T-helper 1 cell treated with Interleukin-12 subunit alpha and Interleukin-12 subunit beta and Interleukin-4 antibody, amounts not matched to agents 30 μg/mL and 1 μg/mL, for 36 hours (primary cell): Measurements from ENCODE around the gene COL9A3.
A peak's percentile ranks its signal among the peaks of the same experiment; 100 is the strongest.

ENCODE experiments used
- H3K27ac Mint-ChIP-seq: one replicate; pipeline ENCODE4 v1.8.0; 2021; ENCODE audit warnings: mild to moderate bottlenecking, mixed read lengths
- H3K27me3 Mint-ChIP-seq: one replicate; pipeline ENCODE4 v1.8.0; 2021; ENCODE audit warnings: low read depth, mixed read lengths
- H3K36me3 Mint-ChIP-seq: one replicate; pipeline ENCODE4 v1.8.0; 2021; ENCODE audit warnings: low read depth, mixed read lengths
- H3K4me1 Mint-ChIP-seq: one replicate; pipeline ENCODE4 v1.8.0; 2021; ENCODE audit warnings: low read depth, mixed read lengths
- H3K4me3 Mint-ChIP-seq: one replicate; pipeline ENCODE4 v1.8.0; 2021; ENCODE audit warnings: mild to moderate bottlenecking, moderate library complexity, mixed read lengths
- H3K9me3 Mint-ChIP-seq: one replicate; pipeline ENCODE4 v1.8.0; 2021; ENCODE audit warnings: mixed read lengths

Gene COL9A3

DNA sequence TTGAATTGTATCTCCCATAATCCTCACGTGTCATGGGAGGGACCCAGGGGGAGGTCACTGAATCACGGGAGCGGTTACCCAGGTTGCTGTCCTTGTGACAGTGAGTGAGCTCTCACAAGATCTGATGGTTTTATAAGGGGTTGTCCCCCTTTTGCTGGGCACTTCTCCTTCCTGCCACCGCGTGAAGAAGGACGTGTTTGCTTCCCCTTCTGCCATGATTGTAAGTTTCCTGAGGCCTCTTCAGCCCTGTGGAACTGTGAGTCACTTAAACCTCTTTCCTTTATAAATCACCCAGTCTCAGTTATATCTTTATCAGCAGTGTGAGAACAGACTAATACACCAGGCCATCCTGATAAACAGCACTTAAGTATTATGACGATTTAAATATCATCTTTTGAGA lies 29.5 kb upstream of the COL9A3 start:
- Mint-ChIP-seq H3K9me3 (no peaks in the 10 kb centered on the region), H3K27ac (no peak overlapping the region), H3K4me1 (peaks cover 12% of the 10 kb centered on the region), H3K4me3 (no peak overlapping the region), H3K27me3 (peaks cover 5% of the 10 kb centered on the region), H3K36me3 (no peaks in the 10 kb centered on the region)

DNA sequence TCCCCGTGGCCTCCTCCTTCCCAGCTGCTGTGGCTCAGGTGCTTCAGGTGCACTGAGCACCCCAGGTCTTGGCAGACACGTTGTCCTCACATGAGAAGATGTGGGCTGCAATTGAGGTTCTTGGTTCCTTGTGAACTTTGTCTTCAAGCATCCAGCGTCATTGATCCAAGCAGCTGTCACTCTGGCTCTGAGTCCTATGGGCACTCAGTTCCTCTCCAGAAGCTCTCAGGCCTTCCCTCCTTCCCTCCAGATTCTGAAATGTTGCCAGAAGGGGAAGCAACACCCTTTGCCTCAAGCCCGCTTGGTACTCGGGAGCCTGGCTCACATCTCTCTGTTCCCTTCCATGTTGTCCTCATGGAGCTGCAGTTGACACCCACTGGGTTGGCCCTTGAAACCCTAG lies 29.0 kb upstream of the COL9A3 start:
- Mint-ChIP-seq H3K27ac (no peak overlapping the region), H3K4me1 (peaks cover 11% of the 10 kb centered on the region), H3K9me3 (no peaks in the 10 kb centered on the region), H3K36me3 (no peaks in the 10 kb centered on the region), H3K27me3 (peaks cover 5% of the 10 kb centered on the region), H3K4me3 (no peak overlapping the region)

DNA sequence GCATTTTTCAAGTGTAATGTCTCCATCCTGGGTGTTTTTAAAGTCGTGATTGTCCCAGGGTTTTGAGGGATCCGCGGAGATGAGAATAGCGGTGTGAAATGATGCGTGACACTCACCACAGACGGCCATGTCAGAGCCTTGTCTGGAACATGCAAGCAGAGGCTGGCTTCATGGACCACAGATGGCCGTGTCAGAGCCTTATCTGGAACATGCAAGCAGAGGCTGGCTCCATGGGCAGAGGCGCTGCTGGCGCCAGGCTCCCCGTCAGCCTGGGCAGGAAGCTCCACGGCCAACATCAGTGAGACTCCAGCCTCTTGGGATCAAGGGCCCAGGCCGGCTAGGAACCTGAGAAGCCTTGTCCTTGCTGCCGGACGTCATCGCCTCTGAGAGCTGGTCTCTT lies 28.2 kb upstream of the COL9A3 start:
- Mint-ChIP-seq H3K4me1 (peaks cover 13% of the 10 kb centered on the region), H3K27ac (no peak overlapping the region), H3K27me3 (peaks cover 5% of the 10 kb centered on the region), H3K4me3 (no peak overlapping the region), H3K36me3 (no peaks in the 10 kb centered on the region), H3K9me3 (no peaks in the 10 kb centered on the region)

DNA sequence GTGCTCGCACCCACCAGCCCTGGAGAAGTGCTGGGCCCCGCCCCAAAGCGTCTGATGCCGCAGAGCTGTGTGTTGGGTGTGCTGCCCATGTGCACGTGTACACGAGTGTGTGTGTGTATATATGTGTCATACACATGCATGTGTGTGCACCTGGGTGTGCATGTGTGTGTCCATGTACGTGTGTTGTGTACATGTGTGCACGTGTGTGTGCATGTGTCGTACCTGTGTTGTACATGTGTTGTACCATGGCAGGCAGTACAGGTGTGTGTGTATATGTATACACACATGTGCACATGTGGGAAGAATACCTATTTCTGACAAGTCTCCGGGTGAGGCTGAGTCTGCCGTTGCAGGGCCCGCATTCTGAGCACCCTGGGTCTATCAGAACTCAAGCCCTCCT lies 26.8 kb upstream of the COL9A3 start:
- Mint-ChIP-seq H3K36me3 (no peaks in the 10 kb centered on the region), H3K9me3 (no peaks in the 10 kb centered on the region), H3K27ac (no peak overlapping the region), H3K4me1 (peaks cover 17% of the 10 kb centered on the region), H3K27me3 (peaks cover 5% of the 10 kb centered on the region), H3K4me3 (no peak overlapping the region)

DNA sequence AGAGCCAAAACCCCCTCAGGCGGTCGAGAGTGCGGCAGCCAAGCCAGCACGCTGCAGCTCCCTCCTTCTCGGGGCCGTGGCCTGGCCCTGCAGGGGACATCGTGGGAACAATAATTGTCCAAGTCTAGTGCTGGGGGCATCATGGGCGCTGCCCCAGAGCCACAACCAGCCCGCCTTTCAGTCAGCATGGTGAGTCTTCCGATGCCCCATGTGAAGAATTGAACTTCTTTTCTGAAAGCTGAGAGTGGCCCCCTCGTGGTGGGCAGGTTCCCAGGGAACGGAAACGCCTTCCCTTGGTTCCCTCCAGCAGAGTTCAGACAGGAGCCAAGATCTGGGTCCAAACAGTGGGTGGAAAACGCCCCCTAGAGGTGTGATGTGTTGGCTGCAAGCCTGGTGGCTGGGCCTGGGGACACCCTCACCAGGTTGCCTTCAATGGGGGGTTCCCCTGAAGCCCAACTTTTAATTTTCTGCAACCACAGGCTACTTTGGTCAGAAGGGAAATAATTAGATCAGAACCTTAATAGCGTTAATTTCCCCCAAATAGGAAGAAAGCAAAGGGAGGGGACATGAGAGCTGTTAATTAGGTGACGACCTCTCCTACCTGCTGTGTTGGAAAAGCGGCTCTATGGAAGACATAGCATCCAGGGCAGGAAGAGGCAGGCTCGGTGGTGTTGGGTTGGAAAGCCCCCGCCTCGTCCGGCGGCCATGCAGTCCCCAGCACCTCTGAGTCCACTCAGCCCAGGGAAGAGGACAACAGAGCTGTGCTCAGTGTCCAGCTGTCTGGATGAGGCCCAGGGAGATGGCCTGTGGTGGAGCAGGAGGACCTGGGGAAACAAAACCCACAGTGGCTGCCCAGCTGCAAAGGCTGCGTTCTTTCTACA lies 25.3 kb upstream of the COL9A3 start:
- Mint-ChIP-seq H3K36me3 (no peaks in the 10 kb centered on the region), H3K9me3 (no peaks in the 10 kb centered on the region), H3K4me1 (peaks cover 19% of the 10 kb centered on the region), H3K4me3 (no peak overlapping the region), H3K27me3 (peaks cover 5% of the 10 kb centered on the region), H3K27ac (peak overlapping the region; percentile 70)

DNA sequence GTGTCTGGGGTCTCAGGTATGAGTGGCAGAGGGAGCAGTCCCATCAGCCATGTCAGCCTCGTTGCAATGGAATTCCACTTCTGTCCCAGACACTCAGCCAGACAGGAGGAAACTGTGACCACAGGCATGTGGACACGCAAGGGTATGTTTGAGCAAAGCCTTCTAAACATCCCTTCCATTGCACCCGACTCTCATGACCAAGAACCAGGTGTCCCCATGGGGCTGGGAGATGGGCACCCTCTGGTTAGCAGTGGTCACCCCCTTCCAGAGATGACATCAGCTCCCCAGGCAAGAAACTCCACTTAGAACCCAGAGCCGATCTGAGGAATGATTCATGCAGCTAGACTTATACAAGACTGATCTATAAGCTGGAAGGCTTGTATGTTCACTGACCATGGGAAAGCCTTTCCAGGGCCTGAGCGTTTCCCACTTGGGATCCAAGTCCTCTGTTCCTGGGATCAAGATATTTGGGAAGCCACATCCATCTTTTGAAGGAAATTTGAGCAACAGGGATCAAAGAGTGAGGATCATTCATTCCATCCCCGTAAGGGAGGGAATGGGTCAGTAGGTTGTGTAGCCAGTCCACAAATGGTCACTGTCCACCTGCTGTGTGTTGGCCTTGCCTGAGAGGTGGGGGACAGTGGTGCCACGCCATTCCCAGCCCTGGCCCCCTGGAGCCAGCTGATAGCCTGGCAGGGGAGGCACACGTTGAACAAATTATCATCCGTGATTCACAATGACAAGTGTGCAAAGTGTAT lies 24.5 kb upstream of the COL9A3 start:
- Mint-ChIP-seq H3K27ac (no peak overlapping the region), H3K27me3 (peaks cover 5% of the 10 kb centered on the region), H3K4me3 (no peak overlapping the region), H3K4me1 (peaks cover 23% of the 10 kb centered on the region), H3K9me3 (no peaks in the 10 kb centered on the region), H3K36me3 (no peaks in the 10 kb centered on the region)

DNA sequence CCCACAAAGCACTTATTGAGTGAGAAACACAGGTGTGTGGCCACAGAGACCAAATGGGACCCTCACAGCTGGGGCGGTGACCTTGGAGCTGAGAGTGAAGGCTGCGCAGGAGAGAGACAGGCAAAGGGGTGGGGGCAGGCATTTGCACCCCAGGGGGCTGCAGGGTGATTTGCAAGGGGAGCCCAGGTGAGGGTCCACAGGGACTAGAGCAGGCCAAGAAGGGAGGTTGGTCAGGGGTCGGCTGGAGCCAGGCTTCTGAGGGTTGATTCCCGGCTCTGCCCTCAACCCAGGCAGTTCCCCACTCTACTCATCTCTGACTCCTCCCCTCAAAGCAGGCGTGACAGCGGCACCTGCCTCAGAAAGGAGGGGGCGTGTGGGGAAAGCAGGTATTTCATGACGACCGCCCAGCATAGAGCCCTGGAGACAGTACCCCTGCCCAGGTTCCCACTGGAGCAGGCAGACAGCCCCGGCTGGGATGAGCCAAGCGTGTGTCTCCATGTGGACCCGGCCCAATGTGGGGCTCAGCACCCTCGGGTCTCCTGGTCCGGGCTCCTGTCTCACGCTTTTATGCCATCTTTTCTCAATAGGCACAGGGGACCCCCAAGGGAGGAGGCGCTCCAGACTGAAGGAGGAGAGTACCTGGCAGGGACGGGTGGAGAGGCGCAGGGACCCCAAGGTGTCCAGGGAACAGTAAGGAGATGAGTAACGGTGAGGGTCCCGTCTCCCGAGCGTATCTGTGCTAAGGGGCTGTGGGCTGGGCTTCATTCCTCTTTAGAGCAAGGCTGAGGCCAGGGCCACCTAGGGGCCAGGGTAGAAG lies 23.7 kb upstream of the COL9A3 start:
- H3K36me3 Mint-ChIP-seq, result peaks cover 2% of the 10 kb centered on the region
- H3K4me3 Mint-ChIP-seq, result peak overlapping the region; percentile 50
- no peaks in the 10 kb centered on the region for H3K9me3 Mint-ChIP-seq
- peaks cover 27% of the 10 kb centered on the region for H3K4me1 Mint-ChIP-seq
- H3K27ac Mint-ChIP-seq, result peak overlapping the region; percentile 81
- H3K27me3 Mint-ChIP-seq, result peaks cover 5% of the 10 kb centered on the region

DNA sequence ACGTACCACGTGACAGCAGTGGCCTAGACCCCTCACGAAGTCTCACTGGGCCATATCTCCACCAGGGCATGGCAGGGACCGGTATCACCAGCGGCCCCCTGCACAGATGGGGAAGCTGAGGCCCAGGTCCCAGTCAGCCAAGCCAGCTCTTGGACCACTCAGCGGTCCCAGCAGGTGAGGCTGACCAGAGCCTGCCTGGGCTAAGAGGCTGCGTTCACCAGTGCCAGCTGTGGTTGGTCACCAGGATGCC lies 23.2 kb upstream of the COL9A3 start:
- H3K36me3 Mint-ChIP-seq, result peaks cover 6% of the 10 kb centered on the region
- peak overlapping the region; percentile 81 for H3K27ac Mint-ChIP-seq
- no peaks in the 10 kb centered on the region for H3K9me3 Mint-ChIP-seq
- H3K4me1 Mint-ChIP-seq, result peaks cover 27% of the 10 kb centered on the region
- peak overlapping the region; percentile 50 for H3K4me3 Mint-ChIP-seq
- peaks cover 5% of the 10 kb centered on the region for H3K27me3 Mint-ChIP-seq

DNA sequence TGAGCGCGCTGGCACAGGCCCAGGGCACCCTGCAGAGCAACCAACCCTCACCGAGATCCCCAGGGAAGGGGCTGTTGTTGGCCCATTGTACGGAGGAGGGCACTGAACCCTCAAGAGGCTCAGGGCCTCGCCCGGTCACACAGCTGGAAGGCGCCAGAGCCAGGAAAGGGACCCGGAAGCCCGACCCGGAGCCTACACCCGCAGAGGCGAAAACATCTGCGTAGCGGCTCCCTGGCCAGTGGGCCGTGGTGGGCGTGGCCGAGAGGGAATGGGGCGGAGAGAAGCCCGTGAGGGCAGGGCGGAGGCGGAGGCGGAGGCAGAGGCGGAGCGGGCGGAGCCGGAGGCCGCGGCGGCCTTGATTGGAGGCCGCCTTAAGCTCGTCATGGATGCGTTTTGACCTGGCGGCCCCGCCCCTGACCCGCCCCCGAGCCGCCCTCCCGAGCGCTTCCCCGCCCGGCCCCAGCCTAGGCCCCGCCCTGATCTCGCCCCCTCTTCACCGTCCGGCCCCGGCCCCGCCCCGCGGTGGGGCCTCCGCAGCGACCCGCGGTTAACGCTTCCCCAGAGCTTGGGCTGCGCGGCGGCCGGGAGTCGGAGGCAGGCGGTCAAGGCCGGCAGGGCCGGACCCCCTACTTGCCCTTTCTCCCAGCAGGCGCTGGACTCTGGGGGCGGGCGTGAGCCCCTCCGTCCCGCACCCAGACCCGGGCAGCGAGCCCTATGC lies 22.7 kb upstream of the COL9A3 start:
- peaks cover 10% of the 10 kb centered on the region for H3K36me3 Mint-ChIP-seq
- H3K9me3 Mint-ChIP-seq, result no peaks in the 10 kb centered on the region
- peak overlapping the region; percentile 93 for H3K27ac Mint-ChIP-seq
- H3K4me1 Mint-ChIP-seq, result peaks cover 27% of the 10 kb centered on the region
- H3K27me3 Mint-ChIP-seq, result peaks cover 5% of the 10 kb centered on the region
- peak overlapping the region; percentile 84 for H3K4me3 Mint-ChIP-seq

DNA sequence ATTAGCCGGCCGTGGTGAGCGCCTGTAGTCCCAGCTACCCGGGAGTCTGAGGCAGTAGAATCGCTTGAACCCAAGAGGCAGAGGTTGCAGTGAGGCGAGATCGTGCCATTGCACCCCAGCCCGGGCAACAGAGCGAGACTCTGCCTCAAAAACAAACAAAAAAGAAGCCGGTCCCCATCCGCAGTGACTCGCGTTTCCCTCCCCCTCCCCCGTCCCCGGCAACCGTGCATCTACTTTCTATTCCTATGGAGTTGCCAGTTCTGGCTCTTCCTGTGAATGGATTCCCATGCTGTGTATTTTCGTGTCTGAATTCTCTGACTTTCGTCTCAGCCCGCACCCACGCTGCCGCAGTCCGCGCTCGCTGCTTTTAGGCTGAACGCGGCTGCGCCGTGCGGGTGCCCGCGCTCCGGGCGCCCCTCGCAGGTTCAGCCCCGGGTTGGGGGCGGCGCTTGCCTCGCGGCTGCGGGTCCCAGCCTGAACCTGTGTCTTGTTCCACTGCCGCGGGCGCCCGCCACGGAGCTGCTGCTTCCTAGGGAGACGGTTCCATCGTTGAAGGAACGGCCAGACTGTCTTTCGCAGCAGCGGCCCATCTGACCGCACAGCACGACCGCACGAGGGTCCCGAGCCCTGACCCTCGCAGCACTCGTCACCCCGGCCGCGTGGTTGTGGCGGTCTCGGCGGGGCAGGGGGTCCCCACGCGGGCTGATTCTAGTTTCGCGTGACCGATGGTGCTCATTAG lies 21.7 kb upstream of the COL9A3 start:
- H3K9me3 Mint-ChIP-seq, result no peaks in the 10 kb centered on the region
- peak overlapping the region; percentile 84 for H3K4me3 Mint-ChIP-seq
- H3K27ac Mint-ChIP-seq, result peak overlapping the region; percentile 93
- H3K36me3 Mint-ChIP-seq, result peaks cover 14% of the 10 kb centered on the region
- H3K4me1 Mint-ChIP-seq, result peaks cover 27% of the 10 kb centered on the region
- H3K27me3 Mint-ChIP-seq, result peaks cover 5% of the 10 kb centered on the region

DNA sequence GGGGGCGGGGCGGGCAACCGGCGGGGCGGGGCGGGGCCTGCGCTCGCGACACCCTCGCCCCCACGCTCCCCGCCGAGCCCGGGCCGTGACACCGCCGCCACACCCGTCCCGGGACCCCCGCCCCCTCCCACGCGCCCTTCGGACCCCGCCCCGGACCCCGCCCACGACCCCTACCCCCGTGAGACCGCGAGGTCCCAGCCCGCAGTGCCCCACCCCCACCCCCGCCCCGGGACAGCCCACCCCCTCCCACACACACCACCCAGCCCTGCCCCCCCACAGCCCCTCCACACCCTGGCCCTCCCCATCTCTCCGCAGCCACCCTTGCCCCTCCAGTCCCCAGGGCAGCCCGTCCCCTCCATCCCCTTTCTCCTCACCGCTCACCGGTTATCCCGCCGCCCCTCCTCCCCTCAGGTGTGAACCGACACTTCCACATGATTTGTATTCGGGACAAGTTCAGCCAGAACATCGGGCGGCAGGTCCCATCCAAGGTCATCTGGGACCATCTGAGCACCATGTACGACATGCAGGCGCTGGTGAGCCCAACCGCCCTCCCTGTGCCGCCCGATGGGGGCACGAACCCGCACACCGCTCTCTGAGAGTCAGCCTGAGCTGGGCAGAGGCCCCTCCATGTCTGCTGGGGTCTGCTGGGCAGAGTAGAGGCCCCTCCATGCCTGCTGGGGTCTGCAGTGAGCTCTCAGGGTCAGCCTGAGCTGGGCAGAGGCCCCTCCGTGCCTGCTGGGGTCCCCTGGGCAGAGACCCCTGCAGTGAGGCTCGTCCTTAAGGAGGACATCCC lies 20.0 kb upstream of the COL9A3 start:
- H3K27me3 Mint-ChIP-seq, result no peaks in the 10 kb centered on the region
- peaks cover 19% of the 10 kb centered on the region for H3K4me1 Mint-ChIP-seq
- no peaks in the 10 kb centered on the region for H3K9me3 Mint-ChIP-seq
- H3K27ac Mint-ChIP-seq, result peak overlapping the region; percentile 86
- peaks cover 15% of the 10 kb centered on the region for H3K36me3 Mint-ChIP-seq
- H3K4me3 Mint-ChIP-seq, result peak overlapping the region; percentile 75

DNA sequence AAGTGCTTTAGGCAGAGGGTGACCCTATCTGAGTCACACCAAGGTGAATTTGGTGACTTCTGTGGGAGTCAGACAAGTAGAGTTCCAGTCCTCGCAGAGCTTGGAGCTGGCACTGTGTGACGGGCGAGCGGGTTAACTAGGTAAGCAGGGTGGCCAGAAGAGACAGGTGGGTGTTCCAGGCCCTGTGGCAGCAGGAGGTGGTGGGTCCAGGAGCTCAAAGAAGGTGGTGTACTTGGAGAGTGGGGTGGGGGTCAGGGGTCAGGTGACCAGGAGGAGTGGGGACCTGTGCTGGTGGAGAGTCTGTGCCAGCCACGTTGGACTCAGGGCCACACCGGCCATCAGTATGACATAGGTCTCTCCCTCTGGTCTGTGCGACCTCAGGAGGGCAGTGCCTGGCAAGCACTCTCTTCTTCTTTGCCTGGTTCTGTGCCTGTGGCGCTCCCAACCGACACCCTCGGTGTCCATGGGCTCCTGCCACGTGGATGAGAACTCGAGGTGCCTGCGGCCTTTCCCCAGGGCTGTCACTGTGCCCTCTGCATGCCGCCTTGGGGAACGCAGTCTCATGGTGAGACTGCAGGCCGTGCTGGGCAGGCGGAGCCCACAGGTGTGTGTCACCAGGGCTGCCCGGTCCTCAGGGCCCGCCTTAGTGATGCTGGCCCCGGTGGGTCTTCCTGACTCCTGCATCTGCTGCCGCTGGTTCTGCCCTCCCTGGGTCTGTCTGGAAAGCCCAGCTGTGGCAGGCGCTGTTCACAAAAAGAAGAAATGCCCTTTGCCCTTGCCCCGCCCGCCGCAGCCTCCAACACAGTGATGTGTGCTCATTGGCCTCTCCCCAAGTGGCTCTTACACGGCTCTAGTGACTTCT lies 18.9 kb upstream of the COL9A3 start:
- H3K9me3 Mint-ChIP-seq, result no peaks in the 10 kb centered on the region

More for the DNA sequence above, 18.9 kb upstream of the COL9A3 start:
- peaks cover 15% of the 10 kb centered on the region for H3K36me3 Mint-ChIP-seq
- H3K4me3 Mint-ChIP-seq, result peak overlapping the region; percentile 75
- H3K27me3 Mint-ChIP-seq, result no peaks in the 10 kb centered on the region
- H3K27ac Mint-ChIP-seq, result peak overlapping the region; percentile 86
- peaks cover 16% of the 10 kb centered on the region for H3K4me1 Mint-ChIP-seq
